ENCODE results near the gene OBP2A.

GRCh38 chr9:135501261-135502167 is 44.4 kb upstream of the OBP2A start:
- TF ChIP-seq CTCF (IDR thresholded peaks at IDR 0.05) (no peak), POLR2A (IDR thresholded peaks at IDR 0.05) (no peak), EP300 (IDR thresholded peaks at IDR 0.05) (no peak), POLR2AphosphoS5 (IDR thresholded peaks at IDR 0.05) (no peak)

Data from suprapubic skin (tissue), 4 donors.